Measurements from ENCODE around the gene BCDIN3D.

- TF ChIP-seq CTCF (IDR thresholded peaks at IDR 0.05 in 8 of 11, conservative IDR thresholded peaks at IDR 0.05 in 3 of 11), result no peak
- no peak for TF ChIP-seq POLR2A (IDR thresholded peaks at IDR 0.05)
Measured at GRCh38 chr12:49882248-49882850, 39.4 kb upstream of the BCDIN3D start.

All from spleen (tissue), 7 donors.